Neural cell (in vitro differentiated cells): ENCODE data around the gene ERBB2. TPM values are rescaled to one million over a fixed set of nuclear protein-coding genes. Genes with fewer than 3 reads are reported as not detected.

ENCODE experiments used
- H2AFZ ChIP-seq: fragments of 200-600, 300-800 bp; sonication (generic), shearing (Covaris generic); 2 replicates; pipeline ENCODE4 v1.6.0; 2014; ENCODE audit warnings: low read depth, mild to moderate bottlenecking, antibody characterized with exemption, low read length, moderate library complexity
- H3F3A ChIP-seq: fragments of 200-600 bp; shearing (Covaris generic); 2 replicates; pipeline ENCODE4 v1.6.1; 2016; ENCODE audit warnings: mild to moderate bottlenecking, moderate library complexity, mixed read lengths, antibody characterized with exemption, low read length; ENCODE audit not compliant: insufficient read depth, poor library complexity, severe bottlenecking
- H3K27ac ChIP-seq: fragments of 200-600, 300-800 bp; sonication (generic), shearing (Covaris generic); 2 replicates; pipeline ENCODE4 v1.5.1; 2014; ENCODE audit warnings: mild to moderate bottlenecking, low read length, moderate library complexity
- H3K27me3 ChIP-seq: fragments of 300-800, 200-600 bp; sonication (generic), shearing (Covaris generic); 2 replicates; pipeline ENCODE4 v1.6.0; 2014; ENCODE audit warnings: mild to moderate bottlenecking, low read depth, low read length, moderate library complexity; ENCODE audit not compliant: insufficient read depth
- H3K36me3 ChIP-seq: fragments of 300-800, 200-600 bp; sonication (generic), shearing (Covaris generic); 2 replicates; pipeline ENCODE4 v1.5.1; 2014; ENCODE audit warnings: mild to moderate bottlenecking, antibody characterized with exemption, low read length, moderate library complexity; ENCODE audit not compliant: insufficient read depth
- H3K4me2 ChIP-seq: fragments of 300-800, 200-600 bp; sonication (generic), shearing (Covaris generic); 2 replicates; pipeline ENCODE4 v1.6.0; 2014; ENCODE audit warnings: mild to moderate bottlenecking, low read length
- H3K4me3 ChIP-seq: fragments of 300-800, 200-600 bp; sonication (generic), shearing (Covaris generic); 2 replicates; pipeline ENCODE4 v1.5.1; 2014; ENCODE audit warnings: mild to moderate bottlenecking, low read length, moderate library complexity
- H3K79me2 ChIP-seq: fragments of 200-600 bp; shearing (Covaris generic); replicated peaks from 2 replicates; pipeline ENCODE4 v1.6.0; 2014; ENCODE audit warnings: mild to moderate bottlenecking, low read length, moderate library complexity; ENCODE audit not compliant: insufficient read depth
- H3K9ac ChIP-seq: fragments of 300-800, 200-600 bp; sonication (generic), shearing (Covaris generic); 2 replicates; pipeline ENCODE4 v1.6.1; 2016; ENCODE audit warnings: mild to moderate bottlenecking, low read length, mixed read lengths
- H3K9me2 ChIP-seq: fragments of 200-600 bp; shearing (Covaris generic); 2 replicates; pipeline ENCODE4 v1.6.1; 2016; ENCODE audit warnings: mild to moderate bottlenecking, low read length, mixed read lengths; ENCODE audit not compliant: insufficient read depth
- H3K9me3 ChIP-seq: fragments of 200-600, 300-800 bp; sonication (generic), shearing (Covaris generic); 2 replicates; pipeline ENCODE4 v1.6.1; 2016; ENCODE audit warnings: mild to moderate bottlenecking, mixed run types, low read length, moderate library complexity, mixed read lengths
- H4K20me1 ChIP-seq: fragments of 200-600 bp; shearing (Covaris generic); 2 replicates; pipeline ENCODE4 v1.6.1; 2016; ENCODE audit warnings: mild to moderate bottlenecking, mixed run types; ENCODE audit not compliant: insufficient read depth
- CTCF ChIP-seq: fragments of 450-650 bp; IDR thresholded peaks from 2 replicates; pipeline ENCODE4 v1.5.1; 2014; ENCODE audit warnings: antibody characterized with exemption, mild to moderate bottlenecking, moderate library complexity; ENCODE audit not compliant: poor library complexity, severe bottlenecking
- EP300 ChIP-seq: fragments of 450-650 bp; conservative IDR thresholded peaks from 2 replicates; pipeline ENCODE4 v1.6.1; 2014; ENCODE audit warnings: antibody characterized with exemption, mild to moderate bottlenecking, moderate library complexity; ENCODE audit not compliant: poor library complexity, severe bottlenecking
- EZH2 ChIP-seq: fragments of 200-600, 300-800 bp; shearing (Covaris generic), sonication (generic); IDR thresholded peaks from 2 replicates; pipeline ENCODE4 v1.6.1; 2014; ENCODE audit warnings: antibody characterized with exemption, low read length, borderline replicate concordance, mild to moderate bottlenecking; ENCODE audit not compliant: insufficient read depth, poor library complexity, severe bottlenecking
- MXI1 ChIP-seq: fragments of 450-650 bp; conservative IDR thresholded peaks from 2 replicates; pipeline ENCODE4 v1.6.1; 2014; ENCODE audit warnings: antibody characterized with exemption, mild to moderate bottlenecking; ENCODE audit not compliant: poor library complexity, severe bottlenecking
- POLR2AphosphoS5 ChIP-seq: IDR thresholded peaks from 2 replicates; pipeline ENCODE4 v1.6.1; 2012
- RAD21 ChIP-seq: fragments of 450-650 bp; conservative IDR thresholded peaks from 2 replicates; pipeline ENCODE4 v1.6.1; 2014; ENCODE audit warnings: antibody characterized with exemption, mild to moderate bottlenecking, moderate library complexity
- REST ChIP-seq: IDR thresholded peaks from 2 replicates; pipeline ENCODE4 v1.6.1; 2012; ENCODE audit warnings: borderline replicate concordance
- SMC3 ChIP-seq: fragments of 450-650 bp; conservative IDR thresholded peaks from 2 replicates; pipeline ENCODE4 v1.6.1; 2014; ENCODE audit warnings: antibody characterized with exemption, mild to moderate bottlenecking, moderate library complexity; ENCODE audit not compliant: poor library complexity
- TAF1 ChIP-seq: IDR thresholded peaks from 2 replicates; pipeline ENCODE4 v1.6.1; 2012; ENCODE audit warnings: low read depth
- polyA plus RNA-seq: library from polyadenylated mRNA; depleted of rRNA; stranded (reverse); fragments of >200 nt; gene quantifications from 2 replicates; pipeline ENCODE4 v1.2.3, GENCODE V29; 2014

Gene ERBB2
- polyA plus RNA-seq, 1 donor from 2014 or later, result 16.0 TPM

- TF ChIP-seq RAD21, result peak; percentile 54
- peak; percentile 71 for TF ChIP-seq MXI1
- peak; percentile 68 for TF ChIP-seq SMC3
- no peak for TF ChIP-seq EZH2
- TF ChIP-seq POLR2AphosphoS5, result peak; percentile 94
- TF ChIP-seq REST, result no peak
- peak; percentile 39 for TF ChIP-seq EP300
- peak; percentile 93 for TF ChIP-seq CTCF
- Histone ChIP-seq H3K4me3 (peak within 1 kb of the TSS; percentile 96), H3K4me2 (peak within 1 kb of the TSS; percentile 94), H3K27me3 (no peaks in the 10 kb centered on the region), H3K27ac (peak within 1 kb of the TSS; percentile 49), H4K20me1 (no peaks in the 10 kb centered on the region), H3K79me2 (no peaks in the 10 kb centered on the region), H3K9me2 (no peaks in the 10 kb centered on the region), H2AFZ (peak within 1 kb of the TSS; percentile 85), H3K36me3 (no peaks in the 10 kb centered on the region), H3K9ac (peak within 1 kb of the TSS; percentile 87), H3K9me3 (no peaks in the 10 kb centered on the region), H3F3A (no peaks in the 10 kb centered on the region)
These were observed 30.4 kb downstream of the ERBB2 start, which contains the start of gene MIEN1 for GRCh38 chr17:39730095-39730921. TSS of gene MIEN1 (minus strand) at chr17:39730532. CDS start at chr17:39730495, 37 bp downstream.

GRCh38 chr17:39732586-39732985 is 32.7 kb downstream of the ERBB2 start:
- no peak overlapping the region for H3K4me3 ChIP-seq
- H3K27me3 ChIP-seq, result peaks cover 20% of the 10 kb centered on the region
- no peaks in the 10 kb centered on the region for H3K36me3 ChIP-seq
- H4K20me1 ChIP-seq, result no peaks in the 10 kb centered on the region
- H3K9me2 ChIP-seq, result no peaks in the 10 kb centered on the region
- no peak overlapping the region for H3K9ac ChIP-seq
- TF ChIP-seq POLR2AphosphoS5 (no peak), MXI1 (no peak), SMC3 (no peak), RAD21 (no peak), EZH2 (no peak), EP300 (no peak), REST (no peak), CTCF (no peak), TAF1 (no peak)
- H3K4me2 ChIP-seq, result no peak overlapping the region
- H3K27ac ChIP-seq, result no peak overlapping the region
- no peaks in the 10 kb centered on the region for H3K9me3 ChIP-seq
- H3K79me2 ChIP-seq, result no peaks in the 10 kb centered on the region
- no peak overlapping the region for H2AFZ ChIP-seq
- H3F3A ChIP-seq, result no peaks in the 10 kb centered on the region
